MM.1S (cell line): ENCODE data around the gene C9orf152.

Experiments
- DNase-seq: peaks from one replicate; pipeline ENCODE4 v3.0.0-alpha.2; 2015
- H2AFZ ChIP-seq: fragments of 300-600 bp; sonication (generic); 2 replicates; pipeline ENCODE4 v1.6.0; 2016; ENCODE audit warnings: antibody characterized with exemption, low read length
- H3F3A ChIP-seq: fragments of 300-600 bp; sonication (generic); 2 replicates; pipeline ENCODE4 v1.6.1; 2016; ENCODE audit warnings: mild to moderate bottlenecking, antibody characterized with exemption, low read length, moderate library complexity, mixed read lengths; ENCODE audit not compliant: insufficient read depth
- H3K27ac ChIP-seq: fragments of 300-600 bp; sonication (generic); 2 replicates; pipeline ENCODE4 v1.5.1; 2016; ENCODE audit warnings: mild to moderate bottlenecking, low read length
- H3K27me3 ChIP-seq: fragments of 300-600 bp; sonication (generic); replicated peaks from 2 replicates; pipeline ENCODE4 v1.6.0; 2016; ENCODE audit warnings: low read length; ENCODE audit not compliant: insufficient read depth
- H3K36me3 ChIP-seq: fragments of 300-600 bp; sonication (generic); replicated peaks from 2 replicates; pipeline ENCODE4 v1.6.1; 2016; ENCODE audit warnings: mild to moderate bottlenecking, low read length, mixed read lengths; ENCODE audit not compliant: insufficient read depth
- H3K4me1 ChIP-seq: fragments of 300-600 bp; sonication (generic); 2 replicates; pipeline ENCODE4 v1.6.1; 2016; ENCODE audit warnings: low read length, mixed read lengths
- H3K4me2 ChIP-seq: fragments of 300-600 bp; sonication (generic); 2 replicates; pipeline ENCODE4 v1.6.0; 2016; ENCODE audit warnings: low read depth, low read length
- H3K4me3 ChIP-seq: fragments of 300-600 bp; sonication (generic); 2 replicates; pipeline ENCODE4 v1.5.1; 2016; ENCODE audit warnings: low read length, mixed read lengths
- H3K79me2 ChIP-seq: fragments of 300-600 bp; sonication (generic); 2 replicates; pipeline ENCODE4 v1.6.1; 2016; ENCODE audit warnings: mixed run types, low read length, mixed read lengths
- H3K9ac ChIP-seq: fragments of 300-600 bp; sonication (generic); 2 replicates; pipeline ENCODE4 v1.6.1; 2016; ENCODE audit warnings: low read length, mixed read lengths
- H3K9me2 ChIP-seq: fragments of 300-600 bp; sonication (generic); replicated peaks from 2 replicates; pipeline ENCODE4 v1.6.1; 2016; ENCODE audit warnings: mild to moderate bottlenecking, low read length, mixed read lengths; ENCODE audit not compliant: insufficient read depth
- H3K9me3 ChIP-seq: fragments of 300-600 bp; sonication (generic); replicated peaks from 2 replicates; pipeline ENCODE4 v1.6.1; 2016; ENCODE audit warnings: mild to moderate bottlenecking, low read length, mixed read lengths; ENCODE audit not compliant: insufficient read depth
- H4K20me1 ChIP-seq: fragments of 300-600 bp; sonication (generic); 2 replicates; pipeline ENCODE4 v1.6.1; 2016; ENCODE audit warnings: mild to moderate bottlenecking, low read length, moderate library complexity, mixed read lengths; ENCODE audit not compliant: insufficient read depth
- EZH2 ChIP-seq: fragments of 300-600 bp; sonication (generic); optimal IDR thresholded peaks from 2 replicates; pipeline ENCODE3; 2017; ENCODE audit warnings: low read depth, mild to moderate bottlenecking, antibody characterized with exemption, low read length, mixed read lengths
- EZH2phosphoT487 ChIP-seq: fragments of 300-600 bp; sonication (generic); IDR thresholded peaks from 2 replicates; pipeline ENCODE4 v1.6.1; 2018; ENCODE audit warnings: antibody characterized with exemption, low read length
- TF ChIP-seq, protein P1 (sequence below): fragments of 300-600 bp; sonication (generic); IDR thresholded peaks from 2 replicates; pipeline ENCODE4 v1.5.1; 2016; ENCODE audit warnings: antibody characterized with exemption, low read length, mixed read lengths

The C9orf152 gene

GRCh38 chr9:110180511-110181434 is 27.2 kb downstream of the C9orf152 start:
- TF ChIP-seq, protein P1, sequence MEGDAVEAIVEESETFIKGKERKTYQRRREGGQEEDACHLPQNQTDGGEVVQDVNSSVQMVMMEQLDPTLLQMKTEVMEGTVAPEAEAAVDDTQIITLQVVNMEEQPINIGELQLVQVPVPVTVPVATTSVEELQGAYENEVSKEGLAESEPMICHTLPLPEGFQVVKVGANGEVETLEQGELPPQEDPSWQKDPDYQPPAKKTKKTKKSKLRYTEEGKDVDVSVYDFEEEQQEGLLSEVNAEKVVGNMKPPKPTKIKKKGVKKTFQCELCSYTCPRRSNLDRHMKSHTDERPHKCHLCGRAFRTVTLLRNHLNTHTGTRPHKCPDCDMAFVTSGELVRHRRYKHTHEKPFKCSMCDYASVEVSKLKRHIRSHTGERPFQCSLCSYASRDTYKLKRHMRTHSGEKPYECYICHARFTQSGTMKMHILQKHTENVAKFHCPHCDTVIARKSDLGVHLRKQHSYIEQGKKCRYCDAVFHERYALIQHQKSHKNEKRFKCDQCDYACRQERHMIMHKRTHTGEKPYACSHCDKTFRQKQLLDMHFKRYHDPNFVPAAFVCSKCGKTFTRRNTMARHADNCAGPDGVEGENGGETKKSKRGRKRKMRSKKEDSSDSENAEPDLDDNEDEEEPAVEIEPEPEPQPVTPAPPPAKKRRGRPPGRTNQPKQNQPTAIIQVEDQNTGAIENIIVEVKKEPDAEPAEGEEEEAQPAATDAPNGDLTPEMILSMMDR: no peak
- no peak for TF ChIP-seq EZH2phosphoT487
- no peak for TF ChIP-seq EZH2
- no peaks in the 10 kb centered on the region for H3K9me2 ChIP-seq
- no peak overlapping the region for H3K9ac ChIP-seq
- no peaks in the 10 kb centered on the region for H3K36me3 ChIP-seq
- peak overlapping the region; percentile 36; the same call in 1 of the 2 replicates for H3K27ac ChIP-seq
- H3K79me2 ChIP-seq: no peaks in the 10 kb centered on the region
- no peaks in the 10 kb centered on the region for H3K27me3 ChIP-seq
- no peak overlapping the region for H3K4me3 ChIP-seq
- H2AFZ ChIP-seq: no peak overlapping the region
- no peaks in the 10 kb centered on the region for H4K20me1 ChIP-seq
- H3K4me1 ChIP-seq: peaks cover 16% of the 10 kb centered on the region
- no peaks in the 10 kb centered on the region for H3K9me3 ChIP-seq
- peak; percentile 67 for DNase-seq
- H3F3A ChIP-seq: peaks cover 12% of the 10 kb centered on the region
- H3K4me2 ChIP-seq: no peak overlapping the region

DNA sequence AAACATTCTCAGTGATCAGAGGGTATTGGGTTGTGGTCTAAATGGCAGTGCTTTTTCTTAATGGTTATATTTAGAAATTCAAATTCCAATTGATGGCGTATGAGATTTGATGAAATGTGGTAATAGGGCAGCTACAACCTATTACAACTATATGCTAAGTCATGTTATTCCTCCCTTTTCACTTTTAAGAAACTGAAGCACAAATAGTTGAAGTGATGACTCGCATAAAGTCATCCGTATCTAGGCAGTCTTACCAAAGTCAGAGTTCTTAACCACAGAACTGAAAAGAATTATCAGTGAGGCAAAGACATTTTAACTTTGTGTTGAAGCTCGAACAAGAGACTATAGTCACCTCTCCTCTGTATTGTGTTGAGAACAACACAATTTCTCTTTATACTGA is 28.2 kb downstream of the C9orf152 start:
- DNase-seq: no peak

GRCh38 chr9:110178281-110178680 is 29.7 kb downstream of the C9orf152 start:
- no peak for DNase-seq
- H3K4me1 ChIP-seq: peaks cover 16% of the 10 kb centered on the region
- no peak overlapping the region for H3K9ac ChIP-seq
- no peak overlapping the region for H3K4me3 ChIP-seq
- H3K27me3 ChIP-seq: no peaks in the 10 kb centered on the region
- no peaks in the 10 kb centered on the region for H3K9me2 ChIP-seq
- H3K27ac ChIP-seq: no peak overlapping the region
- no peak overlapping the region for H3K4me2 ChIP-seq
- no peaks in the 10 kb centered on the region for H3K9me3 ChIP-seq
- no peaks in the 10 kb centered on the region for H3K36me3 ChIP-seq
- H3K79me2 ChIP-seq: no peaks in the 10 kb centered on the region
- no peak overlapping the region for H2AFZ ChIP-seq
- no peak for TF ChIP-seq EZH2
- no peak for TF ChIP-seq EZH2phosphoT487
- TF ChIP-seq, protein P1: no peak
- H4K20me1 ChIP-seq: no peaks in the 10 kb centered on the region
- H3F3A ChIP-seq: peaks cover 14% of the 10 kb centered on the region

More for the DNA sequence above, 28.2 kb downstream of the C9orf152 start:
- H3K4me3 ChIP-seq: no peak overlapping the region
- no peaks in the 10 kb centered on the region for H3K79me2 ChIP-seq
- no peaks in the 10 kb centered on the region for H3K9me2 ChIP-seq
- H3K4me1 ChIP-seq: peaks cover 16% of the 10 kb centered on the region
- no peaks in the 10 kb centered on the region for H3K36me3 ChIP-seq
- no peak overlapping the region for H3K4me2 ChIP-seq
- no peaks in the 10 kb centered on the region for H3K27me3 ChIP-seq
- TF ChIP-seq EZH2 (no peak), EZH2phosphoT487 (no peak)
- TF ChIP-seq, protein P1: no peak
- no peaks in the 10 kb centered on the region for H4K20me1 ChIP-seq
- H2AFZ ChIP-seq: no peak overlapping the region
- H3K9me3 ChIP-seq: no peaks in the 10 kb centered on the region
- peak overlapping the region; percentile 36; the same call in 1 of the 2 replicates for H3K27ac ChIP-seq
- H3F3A ChIP-seq: peaks cover 14% of the 10 kb centered on the region
- H3K9ac ChIP-seq: no peak overlapping the region
